Right lobe of liver (tissue), 6 donors: Measurements from ENCODE around the gene LAMC2. TPM values are rescaled to one million over a fixed set of nuclear protein-coding genes. Genes with fewer than 3 reads are reported as not detected.

Experiments used
- ATAC-seq, 4 donors: fragments of 200-7000 bp; cut with Tn5 transposase; one replicate each; pipeline ENCODE4 v1.9.1; 2020; ENCODE audit warnings: mild to moderate bottlenecking in 4 of 4, moderate library complexity in 4 of 4
- DNase-seq, 3 donors: peaks; one replicate each; pipeline ENCODE4 v3.0.0-alpha.2; 2020
- H3K27ac ChIP-seq, 3 donors: fragments of 200-600 bp; one replicate each; pipeline ENCODE4 v1.8.0; 2022
- H3K27me3 ChIP-seq, 2 donors: fragments of 200-600 bp; one replicate each; pipeline ENCODE4 v1.8.0; 2022
- H3K36me3 ChIP-seq, 4 donors: fragments of 200-600 bp; sonication (generic) in 1 of 4; one replicate each; pipeline versions ENCODE4 v1.5.1 to v1.8.0; 2017 to 2022; ENCODE audit warnings: control low read depth in 1 of 4
- H3K4me1 ChIP-seq, 4 donors: fragments of 200-600 bp; sonication (generic) in 1 of 4; one replicate each; pipeline versions ENCODE4 v1.5.1 to v1.8.0; 2017 to 2022; ENCODE audit warnings: control low read depth in 1 of 4
- H3K4me3 ChIP-seq, 3 donors: fragments of 200-600 bp; one replicate each; pipeline ENCODE4 v1.8.0; 2022
- H3K9me3 ChIP-seq, 4 donors: fragments of 200-600 bp; sonication (generic) in 1 of 4; one replicate each; pipeline versions ENCODE4 v1.5.1 to v1.8.0; 2017 to 2022; ENCODE audit warnings: control low read depth in 1 of 4
- CTCF ChIP-seq, 4 donors: fragments of 200-600 bp in 3 of 4; fragments of 450-650 bp in 1 of 4; IDR thresholded peaks; one replicate each; pipeline versions ENCODE4 v1.5.1 to v1.8.0; 2016 to 2022; ENCODE audit warnings: antibody characterized with exemption in 4 of 4, mild to moderate bottlenecking in 2 of 4
- POLR2A ChIP-seq: fragments of 450-650 bp; IDR thresholded peaks from one replicate; pipeline ENCODE4 v1.6.1; 2017; ENCODE audit warnings: antibody characterized with exemption, mild to moderate bottlenecking
- WGBS: methylation state at CpG from one replicate; pipeline ENCODE4 v1.1.6; 2018; ENCODE audit warnings: low coverage, low lambda C conversion rate; ENCODE audit not compliant: insufficient coverage; ENCODE audit errors: missing lambda C conversion rate; 5-methylcytosine and 5-hydroxymethylcytosine counted together
- intact Hi-C, 2 donors: fragments of 100-400 bp; cut with DNase I; formaldehyde crosslinking; loops; one replicate each; pipeline versions ENCODE4 v1.11.2 to v1.14.1; 2022
- total RNA-seq, 6 experiments: library from RNA; depleted of rRNA in 2 of 6; stranded (reverse); fragments of >200 nt in 2 of 6; fragmentation: NEBNext Ultra II Directional in 3 of 6; extraction: Animal tissue kit (Norgen Biotek cat#: 25700) in 3 of 6; gene quantifications; one replicate each; pipeline versions ENCODE4 v1.1.0 to v1.2.4, GENCODE V29; 2016 to 2023
- donor health status: DM: no; HTN: yes; CAD: no.
- donor health status: DM: no; HTN: no; CAD: no.
- donor health status: DM: no; HTN: no; CAD: no.
- donor health status: DM: no; HTN: yes; CAD: no.
- donor health status: DM: no; HTN: yes; CAD: no.

LAMC2 gene
- total RNA-seq, 6 experiments from 2014 or later, result 0.17 to 1.5 (median 0.49) TPM

GRCh38 chr1:183193963-183194525 is 8.0 kb downstream of the LAMC2 start:
- ATAC-seq, result no peak
- Histone ChIP-seq H3K36me3 (no peaks in the 10 kb centered on the region), H3K27me3 (no peaks in the 10 kb centered on the region), H3K4me3 (no peak overlapping the region), H3K27ac (no peak overlapping the region), H3K9me3 (no peaks in the 10 kb centered on the region), H3K4me1 (no peaks in the 10 kb centered on the region)
- WGBS, result 80% methylated on average over 4 of the region's 4 CpGs
- intact Hi-C loops, result no loop called here
- TF ChIP-seq POLR2A, result no peak
- no peak for TF ChIP-seq CTCF (IDR thresholded peaks at IDR 0.05)
- DNase-seq, result no peak

GRCh38 chr1:183194527-183195141 is 8.6 kb downstream of the LAMC2 start:
- intact Hi-C loops, result no loop called here
- DNase-seq, result no peak
- Histone ChIP-seq H3K4me3 (no peak overlapping the region), H3K4me1 (no peaks in the 10 kb centered on the region), H3K36me3 (no peaks in the 10 kb centered on the region), H3K9me3 (no peaks in the 10 kb centered on the region), H3K27me3 (no peaks in the 10 kb centered on the region), H3K27ac (no peak overlapping the region)
- WGBS, result 42% methylated on average over 1 of the region's 1 CpG
- no peak for TF ChIP-seq POLR2A
- TF ChIP-seq CTCF (IDR thresholded peaks at IDR 0.05), result no peak
- ATAC-seq, result no peak

- Histone ChIP-seq H3K27me3 (no peaks in the 10 kb centered on the region), H3K27ac (no peak overlapping the region), H3K4me3 (no peak overlapping the region), H3K4me1 (no peaks in the 10 kb centered on the region), H3K36me3 (no peaks in the 10 kb centered on the region), H3K9me3 (no peaks in the 10 kb centered on the region)
- TF ChIP-seq POLR2A (no peak), CTCF (IDR thresholded peaks at IDR 0.05) (no peak)
- WGBS, result 35% methylated on average over 2 of the region's 3 CpGs
- intact Hi-C loops, result no loop called here
- DNase-seq (no peak), ATAC-seq (no peak)
These were observed 9.1 kb downstream of the LAMC2 start for GRCh38 chr1:183195142-183195574.

GRCh38 chr1:183197762-183198161 is 11.7 kb downstream of the LAMC2 start:
- no peaks in the 10 kb centered on the region for H3K27me3 ChIP-seq
- no peak overlapping the region for H3K27ac ChIP-seq
- no peak for DNase-seq
- no peaks in the 10 kb centered on the region for H3K4me1 ChIP-seq
- no peak overlapping the region for H3K4me3 ChIP-seq
- no peaks in the 10 kb centered on the region for H3K9me3 ChIP-seq
- WGBS, result 64% methylated on average over 4 of the region's 4 CpGs
- H3K36me3 ChIP-seq, result no peaks in the 10 kb centered on the region
- TF ChIP-seq CTCF (IDR thresholded peaks at IDR 0.05) (no peak), POLR2A (no peak)
- ATAC-seq, result no peak
- intact Hi-C loops, result no loop called here
